Measurements from ENCODE around the gene COBL. TPM values are rescaled to one million over a fixed set of nuclear protein-coding genes. Genes with fewer than 3 reads are reported as not detected.

The COBL gene
- total RNA-seq, 4 donors from 2014 or later = 1.1 to 27.7 (median 15.2) TPM

- ATAC-seq (ENCODE audit: low FRiP score) (no peak), DNase-seq (ENCODE audit: low spot score) (no peak)
- TF ChIP-seq CTCF (IDR thresholded peaks at IDR 0.05) = no peak
Measured at GRCh38 chr7:51278797-51279196, 37.8 kb downstream of the COBL start.

- no peak for DNase-seq (ENCODE audit: low spot score)
- no peak for TF ChIP-seq CTCF (IDR thresholded peaks at IDR 0.05)
- no peak for ATAC-seq (ENCODE audit: low FRiP score)
Measured at GRCh38 chr7:51276967-51277366, 39.6 kb downstream of the COBL start.

GRCh38 chr7:51276091-51276605 lies 40.5 kb downstream of the COBL start:
- TF ChIP-seq CTCF (IDR thresholded peaks at IDR 0.05) = no peak
- no peak for DNase-seq (ENCODE audit: low spot score)
- no peak for ATAC-seq (ENCODE audit: low FRiP score)

GRCh38 chr7:51275532-51275931 lies 41.1 kb downstream of the COBL start:
- no peak for TF ChIP-seq CTCF (IDR thresholded peaks at IDR 0.05)
- no peak for DNase-seq (ENCODE audit: low spot score)
- ATAC-seq (ENCODE audit: low FRiP score) = no peak

GRCh38 chr7:51274955-51275354 lies 41.7 kb downstream of the COBL start:
- no peak for TF ChIP-seq CTCF (IDR thresholded peaks at IDR 0.05)
- DNase-seq (ENCODE audit: low spot score) (no peak), ATAC-seq (ENCODE audit: low FRiP score) (no peak)

- no peak for DNase-seq (ENCODE audit: low spot score)
- TF ChIP-seq CTCF (IDR thresholded peaks at IDR 0.05) = no peak
- ATAC-seq (ENCODE audit: low FRiP score) = no peak
Measured at GRCh38 chr7:51274001-51274400, 42.6 kb downstream of the COBL start.

GRCh38 chr7:51273360-51273759 lies 43.2 kb downstream of the COBL start:
- ATAC-seq (ENCODE audit: low FRiP score) (no peak), DNase-seq (ENCODE audit: low spot score) (no peak)
- no peak for TF ChIP-seq CTCF (IDR thresholded peaks at IDR 0.05)

All from omental fat pad (tissue), 4 donors.